ENCODE results near the gene OXGR1. TPM values are rescaled to one million over a fixed set of nuclear protein-coding genes. Genes with fewer than 3 reads are reported as not detected.

OXGR1 gene
- total and polyA plus RNA-seq, 9 of the 15 experiments (the other 6 are each of a cell fraction or from before 2014, with no cell fraction given): 0.03 TPM; not detected in 8

GRCh38 chr13:96994858-96995243 lies 575 bp upstream of the OXGR1 start:
- BruUV-seq (replicated peaks): no TSS peak
- CTCF ChIA-PET (ENCODE audit: low intra/inter-chr PET ratio): no interaction called here
- no peak for DNase-seq (ENCODE audit: extremely low read depth in 1 of 4, low spot score in 3 of 4)
- Histone ChIP-seq H3K27me3 (ENCODE audit: control insufficient read depth in 2 of 2, insufficient read depth in 2 of 2, low read length in 2 of 2) (peaks cover 2 to 20% of the 10 kb centered on the region in 2 experiments; a peak in 3 of 5 replicates), H3K9ac (ENCODE audit: insufficient read depth in 1 of 2, low read depth in 2 of 2, low read length in 2 of 2) (no peak overlapping the region), H2AFZ (ENCODE audit: low read depth, low read length) (no peak overlapping the region), H3K4me1 (replicated peaks in 1 of 2; ENCODE audit: control insufficient read depth in 2 of 2, insufficient read depth in 2 of 2, low read length in 2 of 2) (peaks cover 0 to 7% of the 10 kb centered on the region in 2 experiments; a peak in 1 of 5 replicates), H3K36me3 (ENCODE audit: control insufficient read depth, insufficient read depth, low read length) (no peaks in the 10 kb centered on the region), H3K4me3 (no peak overlapping the region), H3K79me2 (ENCODE audit: control insufficient read depth, insufficient read depth, low read length) (no peaks in the 10 kb centered on the region), H4K20me1 (replicated peaks; ENCODE audit: control insufficient read depth, insufficient read depth, low read length) (no peaks in the 10 kb centered on the region), H3K4me2 (ENCODE audit: insufficient read depth, low read length) (peak overlapping the region; percentile 27; the same call in 1 of the 2 replicates), H3K9me1 (ENCODE audit: control insufficient read depth, insufficient read depth, low read length) (no peaks in the 10 kb centered on the region), H3K9me3 (replicated peaks; ENCODE audit: control insufficient read depth, insufficient read depth, low read depth, low read length) (no peaks in the 10 kb centered on the region), H3K27ac (ENCODE audit: extremely low read depth, low read depth, low read length) (no peak overlapping the region)
- WGBS (ENCODE audit: insufficient coverage, low coverage, missing lambda C conversion rate): 2% methylated on average over 8 of the region's 10 CpGs
- no peak for FAIRE-seq
- in situ Hi-C loops (cut with MboI): no loop called here
- no peak for ATAC-seq
- POLR2A ChIA-PET: no interaction called here
- intact Hi-C loops (cut with micrococcal nuclease): no loop called here
- no peak for TF ChIP-seq SMAD4 (CRISPR knock-in tag; conservative IDR thresholded peaks at IDR 0.05)
- no peak for TF ChIP-seq ZBTB49 (CRISPR knock-in tag; IDR thresholded peaks at IDR 0.05; ENCODE audit: borderline replicate concordance)
- TF ChIP-seq, protein P1, sequence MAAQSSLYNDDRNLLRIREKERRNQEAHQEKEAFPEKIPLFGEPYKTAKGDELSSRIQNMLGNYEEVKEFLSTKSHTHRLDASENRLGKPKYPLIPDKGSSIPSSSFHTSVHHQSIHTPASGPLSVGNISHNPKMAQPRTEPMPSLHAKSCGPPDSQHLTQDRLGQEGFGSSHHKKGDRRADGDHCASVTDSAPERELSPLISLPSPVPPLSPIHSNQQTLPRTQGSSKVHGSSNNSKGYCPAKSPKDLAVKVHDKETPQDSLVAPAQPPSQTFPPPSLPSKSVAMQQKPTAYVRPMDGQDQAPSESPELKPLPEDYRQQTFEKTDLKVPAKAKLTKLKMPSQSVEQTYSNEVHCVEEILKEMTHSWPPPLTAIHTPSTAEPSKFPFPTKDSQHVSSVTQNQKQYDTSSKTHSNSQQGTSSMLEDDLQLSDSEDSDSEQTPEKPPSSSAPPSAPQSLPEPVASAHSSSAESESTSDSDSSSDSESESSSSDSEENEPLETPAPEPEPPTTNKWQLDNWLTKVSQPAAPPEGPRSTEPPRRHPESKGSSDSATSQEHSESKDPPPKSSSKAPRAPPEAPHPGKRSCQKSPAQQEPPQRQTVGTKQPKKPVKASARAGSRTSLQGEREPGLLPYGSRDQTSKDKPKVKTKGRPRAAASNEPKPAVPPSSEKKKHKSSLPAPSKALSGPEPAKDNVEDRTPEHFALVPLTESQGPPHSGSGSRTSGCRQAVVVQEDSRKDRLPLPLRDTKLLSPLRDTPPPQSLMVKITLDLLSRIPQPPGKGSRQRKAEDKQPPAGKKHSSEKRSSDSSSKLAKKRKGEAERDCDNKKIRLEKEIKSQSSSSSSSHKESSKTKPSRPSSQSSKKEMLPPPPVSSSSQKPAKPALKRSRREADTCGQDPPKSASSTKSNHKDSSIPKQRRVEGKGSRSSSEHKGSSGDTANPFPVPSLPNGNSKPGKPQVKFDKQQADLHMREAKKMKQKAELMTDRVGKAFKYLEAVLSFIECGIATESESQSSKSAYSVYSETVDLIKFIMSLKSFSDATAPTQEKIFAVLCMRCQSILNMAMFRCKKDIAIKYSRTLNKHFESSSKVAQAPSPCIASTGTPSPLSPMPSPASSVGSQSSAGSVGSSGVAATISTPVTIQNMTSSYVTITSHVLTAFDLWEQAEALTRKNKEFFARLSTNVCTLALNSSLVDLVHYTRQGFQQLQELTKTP (IDR thresholded peaks at IDR 0.05; ENCODE audit: low read depth in 1 of 2, partially characterized antibody in 2 of 2): no peak
- TF ChIP-seq SIRT6 (IDR thresholded peaks at IDR 0.05; ENCODE audit: low read depth, low read length): no peak
- TF ChIP-seq TCF3 (CRISPR knock-in tag; IDR thresholded peaks at IDR 0.05): no peak
- no peak for TF ChIP-seq ZNF3 (CRISPR knock-in tag; IDR thresholded peaks at IDR 0.05)
- TF ChIP-seq GATAD2B (IDR thresholded peaks at IDR 0.05; ENCODE audit: borderline replicate concordance): no peak
- TF ChIP-seq ELF1 (tag; IDR thresholded peaks at IDR 0.05): no peak
- TF ChIP-seq, protein P2, sequence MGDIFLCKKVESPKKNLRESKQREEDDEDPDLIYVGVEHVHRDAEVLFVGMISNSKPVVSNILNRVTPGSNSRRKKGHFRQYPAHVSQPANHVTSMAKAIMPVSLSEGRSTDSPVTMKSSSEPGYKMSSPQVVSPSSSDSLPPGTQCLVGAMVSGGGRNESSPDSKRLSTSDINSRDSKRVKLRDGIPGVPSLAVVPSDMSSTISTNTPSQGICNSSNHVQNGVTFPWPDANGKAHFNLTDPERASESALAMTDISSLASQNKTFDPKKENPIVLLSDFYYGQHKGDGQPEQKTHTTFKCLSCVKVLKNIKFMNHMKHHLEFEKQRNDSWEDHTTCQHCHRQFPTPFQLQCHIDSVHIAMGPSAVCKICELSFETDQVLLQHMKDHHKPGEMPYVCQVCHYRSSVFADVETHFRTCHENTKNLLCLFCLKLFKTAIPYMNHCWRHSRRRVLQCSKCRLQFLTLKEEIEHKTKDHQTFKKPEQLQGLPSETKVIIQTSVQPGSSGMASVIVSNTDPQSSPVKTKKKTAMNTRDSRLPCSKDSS (IDR thresholded peaks at IDR 0.05; ENCODE audit: low read depth, partially characterized antibody): no peak

Measured in K562 (cell line).